Measurements from ENCODE around the gene ADAMTS8. TPM values are rescaled to one million over a fixed set of nuclear protein-coding genes. Genes with fewer than 3 reads are reported as not detected.

Gene ADAMTS8
- polyA plus RNA-seq, 1 of the 3 experiments (the other 2 are of a cell fraction) = not detected

DNA sequence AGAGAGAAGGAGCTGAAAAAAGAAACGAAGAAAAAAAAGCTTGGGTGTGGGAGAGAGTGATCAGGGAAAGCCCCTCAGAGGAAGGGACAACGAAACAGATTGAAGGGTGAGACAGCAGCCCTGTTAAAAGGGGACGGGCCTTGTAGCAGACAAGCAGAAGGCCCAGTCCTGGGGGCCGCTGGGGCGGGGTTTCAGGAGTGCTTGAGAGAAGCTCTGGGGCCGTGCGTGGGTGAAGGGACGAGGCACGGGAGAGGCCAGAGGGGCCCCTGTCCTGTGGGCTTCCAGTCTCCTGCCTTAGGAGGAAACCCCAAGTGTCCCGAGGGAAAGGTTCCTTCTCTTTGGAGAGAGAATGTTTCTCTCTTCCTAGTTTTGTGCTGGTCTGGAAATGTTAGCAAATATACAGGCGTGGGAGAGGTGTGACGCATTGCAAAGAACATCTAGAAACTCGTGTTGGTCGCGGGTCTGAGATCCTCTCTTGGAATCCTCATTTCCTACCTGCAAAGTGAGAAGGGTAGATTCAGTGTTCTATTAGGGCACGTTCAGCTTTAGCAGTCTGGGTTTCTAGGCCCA, 48.6 kb upstream of the ADAMTS8 start (continued):
- TF ChIP-seq RCOR1 (IDR thresholded peaks at IDR 0.05; ENCODE audit: low read length) = no peak
- TF ChIP-seq, protein P1, sequence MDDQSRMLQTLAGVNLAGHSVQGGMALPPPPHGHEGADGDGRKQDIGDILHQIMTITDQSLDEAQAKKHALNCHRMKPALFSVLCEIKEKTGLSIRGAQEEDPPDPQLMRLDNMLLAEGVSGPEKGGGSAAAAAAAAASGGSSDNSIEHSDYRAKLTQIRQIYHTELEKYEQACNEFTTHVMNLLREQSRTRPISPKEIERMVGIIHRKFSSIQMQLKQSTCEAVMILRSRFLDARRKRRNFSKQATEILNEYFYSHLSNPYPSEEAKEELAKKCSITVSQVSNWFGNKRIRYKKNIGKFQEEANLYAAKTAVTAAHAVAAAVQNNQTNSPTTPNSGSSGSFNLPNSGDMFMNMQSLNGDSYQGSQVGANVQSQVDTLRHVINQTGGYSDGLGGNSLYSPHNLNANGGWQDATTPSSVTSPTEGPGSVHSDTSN (IDR thresholded peaks at IDR 0.05) = no peak
- TF ChIP-seq MEF2A (IDR thresholded peaks at IDR 0.05; ENCODE audit: borderline replicate concordance, low read depth) = no peak
- no peak for TF ChIP-seq FOSL2 (IDR thresholded peaks at IDR 0.05; ENCODE audit: borderline replicate concordance, low read depth)

DNA sequence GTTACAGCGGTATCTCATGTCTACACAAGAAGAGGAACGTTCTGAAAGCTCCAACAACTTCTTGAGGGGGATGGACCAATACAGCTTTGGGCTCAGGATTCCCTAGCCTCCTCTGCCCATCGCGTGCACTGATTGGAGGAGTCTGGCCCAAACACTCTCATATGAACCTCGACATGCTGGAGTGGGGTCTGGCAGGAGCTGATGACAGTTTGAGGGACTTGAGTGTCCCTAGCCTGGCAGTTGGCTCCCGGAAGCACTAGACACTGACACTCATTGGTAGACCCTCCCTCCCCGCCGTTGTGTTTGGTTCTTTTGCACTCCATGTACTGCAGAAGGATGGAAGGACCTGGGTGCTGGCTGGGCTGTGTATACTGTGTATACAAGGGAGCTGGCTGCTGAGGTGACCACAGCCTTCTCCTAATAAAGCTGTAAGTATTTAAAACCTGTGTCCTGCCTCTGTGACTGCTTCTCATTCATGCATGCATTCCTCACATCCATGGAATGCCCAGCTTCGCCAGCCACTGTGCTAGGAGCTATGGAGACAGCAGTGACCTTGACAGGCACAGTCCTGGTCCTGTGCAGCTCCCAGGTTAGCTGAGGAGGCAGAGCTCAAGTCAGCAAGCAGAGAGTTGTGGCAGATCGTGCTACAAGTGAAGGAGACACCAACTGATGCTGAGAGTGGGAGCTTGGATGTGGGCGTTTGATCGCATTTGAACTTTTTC, 48.0 kb upstream of the ADAMTS8 start:
- Histone ChIP-seq H3K27ac (ENCODE audit: low read depth in 2 of 2, low read length in 1 of 2) (no peak overlapping the region; a peak in 1 of 4 replicates), H3K9ac (no peak overlapping the region), H3K79me2 (ENCODE audit: insufficient read depth) (no peaks in the 10 kb centered on the region), H3K9me3 (no peaks in the 10 kb centered on the region), H2AFZ (ENCODE audit: low read depth) (no peak overlapping the region), H3K4me2 (no peak overlapping the region), H3K4me3 (ENCODE audit: low read depth in 2 of 2, low read length in 1 of 2) (no peak overlapping the region), H3K4me1 (ENCODE audit: control insufficient read depth in 1 of 2, insufficient read depth in 2 of 2, low read depth in 1 of 2, low read length in 1 of 2) (peaks cover 8 to 37% of the 10 kb centered on the region in 2 experiments; a peak in 3 of 4 replicates), H4K20me1 (ENCODE audit: insufficient read depth) (no peaks in the 10 kb centered on the region), H3F3A (replicated peaks; ENCODE audit: insufficient read depth) (peaks cover 23% of the 10 kb centered on the region), H3K36me3 (replicated peaks in 1 of 2; ENCODE audit: control insufficient read depth in 1 of 2, insufficient read depth in 2 of 2, low read length in 1 of 2) (no peaks in the 10 kb centered on the region), H3K9me2 (no peaks in the 10 kb centered on the region), H3K27me3 (ENCODE audit: insufficient read depth) (no peaks in the 10 kb centered on the region)
- POLR2A ChIA-PET = no interaction called here
- TF ChIP-seq MEF2A (IDR thresholded peaks at IDR 0.05; ENCODE audit: borderline replicate concordance, low read depth) (no peak), MXI1 (IDR thresholded peaks at IDR 0.05; ENCODE audit: low read depth, low read length) (no peak)
- peak; percentile 10 for DNase-seq
- 94% methylated on average over 9 of the region's 12 CpGs for WGBS (ENCODE audit: low lambda C conversion rate)
- CTCF ChIA-PET = interaction anchor here (1.2 to 1.3 kb wide), 2 partner anchors 9 to 386 kb away, joined by 3 to 6 read pairs; no protein-coding TSS in a partner anchor

DNA sequence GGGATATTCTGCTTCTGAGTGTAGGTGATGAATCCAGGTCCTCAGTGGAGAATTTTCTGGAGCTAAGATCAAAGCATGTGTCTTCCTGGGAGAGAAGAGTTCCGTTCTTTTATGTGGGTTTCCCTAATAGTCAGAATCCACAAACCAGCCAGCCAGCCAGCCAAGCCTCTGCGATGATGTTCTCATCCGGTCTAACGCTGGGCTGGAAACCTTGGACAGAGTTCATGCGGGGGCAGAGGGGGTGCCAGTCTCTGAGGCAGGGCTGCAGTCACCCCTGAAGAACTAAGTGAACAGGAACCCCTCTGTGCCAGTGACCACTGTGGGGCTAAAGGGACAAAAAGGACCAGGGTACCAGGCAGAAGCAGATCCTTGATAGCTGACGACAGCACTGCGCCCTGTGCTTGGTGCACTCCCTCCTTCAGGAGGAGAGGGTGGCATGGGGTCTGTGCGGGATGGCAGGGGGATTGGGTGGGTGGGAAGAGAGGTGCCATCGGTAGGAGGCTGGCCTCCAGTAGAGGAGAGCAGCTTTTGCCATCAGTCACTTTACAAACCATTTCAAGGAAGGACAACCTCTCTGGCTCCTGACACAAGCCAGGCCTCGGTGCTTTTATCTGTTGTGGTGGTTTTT, 47.1 kb upstream of the ADAMTS8 start:
- Histone ChIP-seq H3K9me3 (no peaks in the 10 kb centered on the region), H3K27ac (ENCODE audit: low read depth in 2 of 2, low read length in 1 of 2) (no peak overlapping the region), H3K9ac (no peak overlapping the region), H3K4me1 (ENCODE audit: control insufficient read depth in 1 of 2, insufficient read depth in 2 of 2, low read depth in 1 of 2, low read length in 1 of 2) (peaks cover 8 to 29% of the 10 kb centered on the region in 2 experiments; a peak in 3 of 4 replicates), H3K4me3 (ENCODE audit: low read depth in 2 of 2, low read length in 1 of 2) (no peak overlapping the region), H4K20me1 (ENCODE audit: insufficient read depth) (no peaks in the 10 kb centered on the region), H3K27me3 (ENCODE audit: insufficient read depth) (no peaks in the 10 kb centered on the region), H2AFZ (ENCODE audit: low read depth) (no peak overlapping the region), H3K36me3 (replicated peaks in 1 of 2; ENCODE audit: control insufficient read depth in 1 of 2, insufficient read depth in 2 of 2, low read length in 1 of 2) (no peaks in the 10 kb centered on the region), H3K79me2 (ENCODE audit: insufficient read depth) (no peaks in the 10 kb centered on the region), H3K9me2 (no peaks in the 10 kb centered on the region), H3F3A (replicated peaks; ENCODE audit: insufficient read depth) (peaks cover 16% of the 10 kb centered on the region), H3K4me2 (no peak overlapping the region)
- ChIA-PET CTCF (interaction anchor here (1.8 kb wide), 1 partner anchor 387 kb away, joined by 7 read pairs; no protein-coding TSS in a partner anchor), POLR2A (no interaction called here)
- DNase-seq = peak; percentile 13
- TF ChIP-seq RAD21 (IDR thresholded peaks at IDR 0.05; ENCODE audit: low read length) (no peak), JUND (IDR thresholded peaks at IDR 0.05) (no peak), NRF1 (IDR thresholded peaks at IDR 0.05; ENCODE audit: low read depth, low read length) (no peak), EP300 (IDR thresholded peaks at IDR 0.05; ENCODE audit: borderline replicate concordance in 1 of 2, low read depth in 1 of 2, low read length in 1 of 2) (no peak)
- 92% methylated on average over 8 of the region's 10 CpGs for WGBS (ENCODE audit: low lambda C conversion rate)
